Suprapubic skin (tissue), 3 donors: Measurements from ENCODE around the gene CADM3.

Experiments
- CTCF ChIP-seq, 2 donors: fragments of 200-600 bp in 1 of 2; fragments of 450-650 bp in 1 of 2; sonication (generic) in 1 of 2; IDR thresholded peaks; one replicate each; pipeline ENCODE4 v1.5.1; 2016 to 2019; ENCODE audit warnings: antibody characterized with exemption in 2 of 2, mild to moderate bottlenecking in 1 of 2, moderate library complexity in 1 of 2
- POLR2A ChIP-seq, 2 donors: fragments of 450-650 bp; IDR thresholded peaks; one replicate each; pipeline ENCODE4 v1.6.1; 2017; ENCODE audit warnings: antibody characterized with exemption in 2 of 2, mild to moderate bottlenecking in 2 of 2, moderate library complexity in 2 of 2

GRCh38 chr1:159175571-159175970 lies 4.2 kb downstream of the CADM3 start:
- TF ChIP-seq POLR2A (IDR thresholded peaks at IDR 0.05) (no peak), CTCF (IDR thresholded peaks at IDR 0.05) (no peak)
